CD14-positive monocyte (primary cell): ENCODE data around the gene OR6S1. TPM values are rescaled to one million over a fixed set of nuclear protein-coding genes. Genes with fewer than 3 reads are reported as not detected.
A peak's percentile ranks its signal among the peaks of the same experiment; 100 is the strongest.

Experiments
- DNase-seq, 3 donors: peaks; one replicate each; pipeline ENCODE4 v3.0.0-alpha.2; 2011 to 2022
- H2AFZ ChIP-seq: 2 replicates; pipeline ENCODE4 v1.6.0; 2012; ENCODE audit warnings: mild to moderate bottlenecking, low read depth, low read length, inconsistent platforms; ENCODE audit not compliant: insufficient read depth, poor library complexity, severe bottlenecking
- H3K27ac ChIP-seq, 2 donors: 1 replicate in 1 of 2; 2 replicates in 1 of 2; pipeline ENCODE4 v1.5.1; 2012 to 2013; ENCODE audit warnings: low read length in 2 of 2, control low read depth in 1 of 2, inconsistent platforms in 1 of 2, low read depth in 1 of 2, mild to moderate bottlenecking in 1 of 2
- H3K27me3 ChIP-seq, 2 donors: one replicate each; pipeline versions ENCODE4 v1.6.0 to v1.6.1; 2011 to 2013; ENCODE audit warnings: low read length in 2 of 2; ENCODE audit not compliant: control insufficient read depth in 2 of 2, insufficient read depth in 2 of 2
- H3K36me3 ChIP-seq, 2 donors: replicated peaks in 1 of 2; 1 replicate in 1 of 2; 2 replicates in 1 of 2; pipeline versions ENCODE4 v1.5.1 to v1.6.1; 2012 to 2013; ENCODE audit warnings: low read length in 2 of 2, control low read depth in 1 of 2, inconsistent platforms in 1 of 2, mild to moderate bottlenecking in 1 of 2; ENCODE audit not compliant: insufficient read depth in 2 of 2, control insufficient read depth in 1 of 2
- H3K4me1 ChIP-seq, 2 donors: 1 replicate in 1 of 2; 2 replicates in 1 of 2; pipeline versions ENCODE4 v1.5.1 to v1.6.1; 2012 to 2013; ENCODE audit warnings: low read length in 2 of 2, control low read depth in 1 of 2, inconsistent platforms in 1 of 2, mild to moderate bottlenecking in 1 of 2, moderate library complexity in 1 of 2; ENCODE audit not compliant: insufficient read depth in 2 of 2, control insufficient read depth in 1 of 2
- H3K4me2 ChIP-seq: replicated peaks from 2 replicates; pipeline ENCODE3; 2012; ENCODE audit warnings: low read length, moderate library complexity, mild to moderate bottlenecking; ENCODE audit not compliant: poor library complexity, severe bottlenecking; ENCODE audit errors: extremely low read depth
- H3K4me3 ChIP-seq, 3 experiments: fragments of 200-600 bp in 1 of 3; sonication (generic) in 1 of 3; replicated peaks in 1 of 3; 1 replicate in 2 of 3; 2 replicates in 1 of 3; pipeline ENCODE4 v1.5.1; 2011 to 2013; ENCODE audit warnings: low read length in 3 of 3, mild to moderate bottlenecking in 3 of 3, control low read depth in 2 of 3, low read depth in 2 of 3, inconsistent platforms in 1 of 3, moderate library complexity in 1 of 3
- H3K79me2 ChIP-seq: 2 replicates; pipeline ENCODE4 v1.6.0; 2012; ENCODE audit warnings: mild to moderate bottlenecking, control low read depth, inconsistent platforms, low read length, moderate library complexity; ENCODE audit not compliant: insufficient read depth
- H3K9ac ChIP-seq: 2 replicates; pipeline ENCODE4 v1.6.0; 2017; ENCODE audit warnings: low read length, mild to moderate bottlenecking; ENCODE audit not compliant: insufficient read depth, poor library complexity, severe bottlenecking
- H3K9me3 ChIP-seq, 2 donors: replicated peaks in 1 of 2; 1 replicate in 1 of 2; 2 replicates in 1 of 2; pipeline versions ENCODE4 v1.5.1 to v1.6.1; 2012 to 2013; ENCODE audit warnings: low read length in 2 of 2, control low read depth in 1 of 2; ENCODE audit not compliant: control insufficient read depth in 1 of 2, insufficient read depth in 1 of 2
- H4K20me1 ChIP-seq: 2 replicates; pipeline ENCODE4 v1.6.0; 2012; ENCODE audit warnings: mild to moderate bottlenecking, low read length, control low read depth, moderate library complexity; ENCODE audit not compliant: insufficient read depth
- H3K27ac Mint-ChIP-seq, 7 donors: one replicate each; pipeline ENCODE4 v1.8.0; 2020; ENCODE audit warnings: mild to moderate bottlenecking in 7 of 7, mixed read lengths in 7 of 7, moderate library complexity in 6 of 7, inconsistent platforms in 2 of 7
- H3K27me3 Mint-ChIP-seq, 3 donors: one replicate each; pipeline ENCODE4 v1.8.0; 2021 to 2022; ENCODE audit warnings: low read depth in 3 of 3, mild to moderate bottlenecking in 3 of 3, mixed read lengths in 3 of 3, moderate library complexity in 3 of 3, inconsistent platforms in 1 of 3
- H3K36me3 Mint-ChIP-seq, 2 donors: one replicate each; pipeline ENCODE4 v1.8.0; 2020; ENCODE audit warnings: mixed read lengths in 2 of 2, inconsistent platforms in 1 of 2, mild to moderate bottlenecking in 1 of 2
- H3K4me1 Mint-ChIP-seq: one replicate; pipeline ENCODE4 v1.8.0; 2020; ENCODE audit warnings: mild to moderate bottlenecking, mixed read lengths
- H3K4me3 Mint-ChIP-seq, 2 donors: one replicate each; pipeline ENCODE4 v1.8.0; 2020; ENCODE audit warnings: mild to moderate bottlenecking in 2 of 2, mixed read lengths in 2 of 2, moderate library complexity in 1 of 2
- H3K9me3 Mint-ChIP-seq, 7 donors: one replicate each; pipeline ENCODE4 v1.8.0; 2020 to 2022; ENCODE audit warnings: mixed read lengths in 7 of 7, mild to moderate bottlenecking in 6 of 7, moderate library complexity in 6 of 7, inconsistent platforms in 2 of 7
- WGBS: methylation state at CpG from one replicate; pipeline ENCODE4 v1.1.5; 2013; ENCODE audit warnings: missing lambda C conversion rate; ENCODE audit not compliant: insufficient coverage; 5-methylcytosine and 5-hydroxymethylcytosine counted together
- intact Hi-C, 2 donors: fragments of 100-400 bp; cut with micrococcal nuclease; formaldehyde crosslinking; loops; one replicate each; pipeline versions ENCODE4 v1.15.0 to v1.15.1; 2023
- polyA plus RNA-seq, 3 donors: library from polyadenylated mRNA; depleted of rRNA in 1 of 3; unstranded in 2 of 3; stranded (reverse) in 1 of 3; fragments of 300-500 nt in 2 of 3; fragments of >200 nt in 1 of 3; fragmentation: Illumina TruSeq in 2 of 3; gene quantifications; 1 replicate in 2 of 3; 2 replicates in 1 of 3; pipeline ENCODE4 v1.2.3, GENCODE V29; 2012 to 2021
- TF ChIP-seq, protein P1 (sequence below): fragments of 200-600 bp; IDR thresholded peaks from one replicate; pipeline ENCODE4 v1.8.0; 2022; ENCODE audit warnings: antibody characterized with exemption, mild to moderate bottlenecking

Gene OR6S1
- polyA plus RNA-seq, 3 donors, result not detected

DNA sequence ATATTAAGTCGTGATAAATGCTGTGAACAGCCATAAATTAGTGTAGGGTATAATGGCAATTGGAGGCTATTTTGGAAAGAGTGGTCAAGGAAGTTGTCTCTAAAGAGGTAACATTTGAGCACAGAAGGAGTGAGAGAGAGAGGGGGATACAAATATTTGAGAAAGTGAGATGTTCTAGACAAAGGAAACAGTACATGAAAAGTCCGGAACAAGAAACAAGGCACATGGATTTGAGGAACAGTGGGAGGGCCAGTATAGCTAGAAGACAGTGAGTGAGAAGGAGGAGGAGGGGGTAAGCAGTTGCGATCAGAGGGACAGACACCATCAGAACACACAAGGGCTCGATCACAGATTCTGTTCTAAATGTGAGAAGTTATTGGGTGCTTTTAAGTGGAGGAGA lies 30.2 kb downstream of the OR6S1 start:
- H3K4me2 ChIP-seq, result no peak overlapping the region
- no peak overlapping the region for H3K27ac Mint-ChIP-seq
- H3K36me3 ChIP-seq, result no peaks in the 10 kb centered on the region
- H3K27me3 Mint-ChIP-seq, result no peaks in the 10 kb centered on the region
- intact Hi-C loops, result loop anchor here in 1 of 2 donors (5.0 to 10.0 kb wide), 3 partner anchors 174 to 269 kb away; partner anchors contain the start of genes PARP2 and RNASE6
- H3K4me3 ChIP-seq, result no peak overlapping the region
- H3K9me3 Mint-ChIP-seq, result no peaks in the 10 kb centered on the region
- H3K4me3 Mint-ChIP-seq, result no peak overlapping the region
- no peaks in the 10 kb centered on the region for H3K27me3 ChIP-seq
- TF ChIP-seq, protein P1, sequence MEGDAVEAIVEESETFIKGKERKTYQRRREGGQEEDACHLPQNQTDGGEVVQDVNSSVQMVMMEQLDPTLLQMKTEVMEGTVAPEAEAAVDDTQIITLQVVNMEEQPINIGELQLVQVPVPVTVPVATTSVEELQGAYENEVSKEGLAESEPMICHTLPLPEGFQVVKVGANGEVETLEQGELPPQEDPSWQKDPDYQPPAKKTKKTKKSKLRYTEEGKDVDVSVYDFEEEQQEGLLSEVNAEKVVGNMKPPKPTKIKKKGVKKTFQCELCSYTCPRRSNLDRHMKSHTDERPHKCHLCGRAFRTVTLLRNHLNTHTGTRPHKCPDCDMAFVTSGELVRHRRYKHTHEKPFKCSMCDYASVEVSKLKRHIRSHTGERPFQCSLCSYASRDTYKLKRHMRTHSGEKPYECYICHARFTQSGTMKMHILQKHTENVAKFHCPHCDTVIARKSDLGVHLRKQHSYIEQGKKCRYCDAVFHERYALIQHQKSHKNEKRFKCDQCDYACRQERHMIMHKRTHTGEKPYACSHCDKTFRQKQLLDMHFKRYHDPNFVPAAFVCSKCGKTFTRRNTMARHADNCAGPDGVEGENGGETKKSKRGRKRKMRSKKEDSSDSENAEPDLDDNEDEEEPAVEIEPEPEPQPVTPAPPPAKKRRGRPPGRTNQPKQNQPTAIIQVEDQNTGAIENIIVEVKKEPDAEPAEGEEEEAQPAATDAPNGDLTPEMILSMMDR, result no peak
- H3K4me1 ChIP-seq, result peaks cover 42% of the 10 kb centered on the region in 2 donors
- 76% methylated on average over 4 of the region's 4 CpGs for WGBS
- H3K4me1 Mint-ChIP-seq, result no peaks in the 10 kb centered on the region
- no peak overlapping the region for H3K27ac ChIP-seq
- no peak overlapping the region for H3K9ac ChIP-seq
- H2AFZ ChIP-seq, result no peak overlapping the region
- DNase-seq, result no peak
- H4K20me1 ChIP-seq, result no peaks in the 10 kb centered on the region
- H3K36me3 Mint-ChIP-seq, result no peaks in the 10 kb centered on the region
- H3K9me3 ChIP-seq, result no peaks in the 10 kb centered on the region
- no peaks in the 10 kb centered on the region for H3K79me2 ChIP-seq

DNA sequence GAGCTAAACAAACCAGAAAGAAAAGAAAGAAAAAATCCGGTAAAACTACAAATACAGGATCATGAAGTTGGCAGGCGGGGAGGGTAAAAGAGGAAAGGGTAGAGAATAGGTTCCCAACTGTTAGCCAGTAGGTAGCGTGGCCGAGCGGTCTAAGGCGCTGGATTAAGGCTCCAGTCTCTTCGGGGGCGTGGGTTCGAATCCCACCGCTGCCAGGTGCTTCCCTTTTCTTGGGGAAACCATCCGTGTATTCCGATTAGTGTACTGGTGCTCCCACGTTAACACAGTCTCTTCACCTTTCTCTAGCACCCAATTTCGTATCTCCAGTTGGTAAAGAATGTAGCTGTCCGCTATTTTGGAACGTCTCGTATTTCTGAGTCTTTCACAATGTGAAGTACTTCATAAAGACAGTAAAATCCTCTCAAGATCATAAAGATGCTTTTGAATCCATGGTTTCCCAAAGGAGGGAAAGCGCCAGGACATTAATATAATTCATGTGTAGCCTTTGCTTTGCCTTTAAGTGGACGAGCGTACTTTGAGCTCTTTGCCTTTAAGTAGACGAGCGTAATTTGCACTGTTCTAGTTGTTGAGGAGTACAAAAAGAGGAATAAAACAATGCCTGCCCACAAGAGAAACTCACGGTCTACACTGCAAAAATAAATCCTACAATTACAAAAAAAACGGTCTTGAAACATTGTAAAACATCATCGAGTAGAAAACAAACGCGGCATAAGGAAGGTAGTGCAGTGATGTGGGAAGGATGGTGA lies 31.3 kb downstream of the OR6S1 start:
- H3K27ac Mint-ChIP-seq, result no peak overlapping the region
- H3K36me3 Mint-ChIP-seq, result no peaks in the 10 kb centered on the region
- H3K27me3 ChIP-seq, result no peaks in the 10 kb centered on the region
- H3K4me1 Mint-ChIP-seq, result no peaks in the 10 kb centered on the region
- WGBS, result 2% methylated on average over 14 of the region's 27 CpGs
- H3K4me3 ChIP-seq, result peak overlapping the region; percentile 61 to 91 (median 65)
- peak; percentile 54 to 71 (median 66) for DNase-seq
- no peaks in the 10 kb centered on the region for H3K27me3 Mint-ChIP-seq
- H3K36me3 ChIP-seq, result no peaks in the 10 kb centered on the region
- H3K9ac ChIP-seq, result peak overlapping the region; percentile 39
- H3K9me3 ChIP-seq, result no peaks in the 10 kb centered on the region
- peak overlapping the region; percentile 84 for H2AFZ ChIP-seq
- H3K27ac ChIP-seq, result no peak overlapping the region
- H3K4me2 ChIP-seq, result peak overlapping the region; percentile 98
- H3K9me3 Mint-ChIP-seq, result no peaks in the 10 kb centered on the region
- H3K4me1 ChIP-seq, result peaks cover 42% of the 10 kb centered on the region in 2 donors
- no peaks in the 10 kb centered on the region for H4K20me1 ChIP-seq
- no peak overlapping the region for H3K4me3 Mint-ChIP-seq
- TF ChIP-seq, protein P1, result no peak
- intact Hi-C loops, result loop anchor here in 1 of 2 donors (5.0 to 10.0 kb wide), 3 partner anchors 175 to 268 kb away; partner anchors contain the start of genes PARP2 and RNASE6
- H3K79me2 ChIP-seq, result no peaks in the 10 kb centered on the region
